Adrenal gland (tissue), 12 donors: ENCODE measurements around the gene RGS7. TPM values are rescaled to one million over a fixed set of nuclear protein-coding genes. Genes with fewer than 3 reads are reported as not detected.

ENCODE experiments used
- DNase-seq, 7 donors: peaks; one replicate each; pipeline ENCODE4 v3.0.0-alpha.2; 2019 to 2020
- H3K27ac ChIP-seq, 5 donors: fragments of 200-600 bp; sonication (generic) in 4 of 5; 1 replicate in 3 of 5; 2 replicates in 2 of 5; pipeline versions ENCODE4 v1.5.1 to v1.8.0; 2016 to 2020; ENCODE audit warnings: mild to moderate bottlenecking in 1 of 5
- H3K27me3 ChIP-seq: fragments of 200-600 bp; 2 replicates; pipeline ENCODE4 v1.8.0; 2021
- H3K36me3 ChIP-seq, 2 donors: fragments of 200-600 bp; replicated peaks in 1 of 2; 1 replicate in 1 of 2; 2 replicates in 1 of 2; pipeline versions ENCODE4 v1.5.1 to v1.8.0; 2018 to 2022
- H3K4me1 ChIP-seq, 2 donors: fragments of 200-600 bp; replicated peaks in 1 of 2; 1 replicate in 1 of 2; 2 replicates in 1 of 2; pipeline versions ENCODE4 v1.5.1 to v1.8.0; 2018 to 2021
- H3K4me3 ChIP-seq, 4 donors: fragments of 200-600 bp; sonication (generic) in 3 of 4; one replicate each; pipeline ENCODE4 v1.5.1; 2016 to 2018
- H3K9me3 ChIP-seq, 3 donors: fragments of 200-600 bp; sonication (generic) in 1 of 3; replicated peaks in 1 of 3; 1 replicate in 2 of 3; 2 replicates in 1 of 3; pipeline versions ENCODE4 v1.5.1 to v1.8.0; 2016 to 2021
- CTCF ChIP-seq, 6 experiments: fragments of 450-650 bp in 4 of 6; fragments of 200-600 bp in 2 of 6; sonication (generic) in 1 of 6; IDR thresholded peaks; 1 replicate in 5 of 6; 2 replicates in 1 of 6; pipeline versions ENCODE4 v1.5.1 to v1.8.0; 2016 to 2021; ENCODE audit warnings: antibody characterized with exemption in 6 of 6, mild to moderate bottlenecking in 2 of 6, moderate library complexity in 1 of 6
- POLR2A ChIP-seq, 2 donors: fragments of 450-650 bp; IDR thresholded peaks; one replicate each; pipeline ENCODE4 v1.6.1; 2017; ENCODE audit warnings: antibody characterized with exemption in 2 of 2, mild to moderate bottlenecking in 2 of 2, moderate library complexity in 1 of 2
- WGBS, 4 donors: extraction: QIAGEN DNeasy Blood & Tissue Kit in 2 of 4; methylation state at CpG; one replicate each; pipeline versions ENCODE4 v1.1.5 to v1.1.7; 2013 to 2017; 5-methylcytosine and 5-hydroxymethylcytosine counted together
- intact Hi-C, 2 donors: fragments of 100-400 bp; cut with DNase I; formaldehyde crosslinking; loops; one replicate each; pipeline versions ENCODE4 v1.14.1 to v1.15.0; 2022 to 2023
- polyA plus RNA-seq, 3 donors: library from polyadenylated mRNA; stranded (reverse); fragments of 200-250 nt in 2 of 3; fragments of 350-450 nt in 1 of 3; fragmentation: Illumina TruSeq in 1 of 3; extraction: RNeasy Lipid Tissue Mini Kit (QIAGEN cat#74804) in 1 of 3; gene quantifications; one replicate each; pipeline ENCODE4 v1.2.3, GENCODE V29; 2013 to 2014
- total RNA-seq, 9 donors: library from RNA; depleted of rRNA in 4 of 9; stranded (reverse); fragments of >200 nt in 4 of 9; fragments of 120-200 nt in 1 of 9; fragmentation: NEBNext Ultra II Directional in 1 of 9; extraction: Animal tissue kit (Norgen Biotek cat#: 25700) in 1 of 9; gene quantifications; one replicate each; pipeline versions ENCODE4 v1.1.0 to v1.2.4, GENCODE V29; 2013 to 2023
- donor health status: healthy with polysubstance abuse.
- donor health status: Bipolar disorder and iron deficiency.
- donor health status: DM: yes; HTN: yes; CAD: no.
- donor health status: DM: no; HTN: no; CAD: no.
- donor health status: DM: no; HTN: no; CAD: no.
- donor health status: DM: yes; HTN: yes; CAD: no.

RGS7 gene
- total and polyA plus RNA-seq, 12 donors, result 1.1 to 6.1 (median 3.0) TPM

GRCh38 chr1:240831922-240832321 lies 525.1 kb downstream of the RGS7 start:
- Histone ChIP-seq H3K4me1 (peaks cover 0 to 5% of the 10 kb centered on the region in 2 donors), H3K27ac (no peak overlapping the region), H3K4me3 (no peak overlapping the region), H3K36me3 (no peaks in the 10 kb centered on the region), H3K27me3 (no peaks in the 10 kb centered on the region), H3K9me3 (no peaks in the 10 kb centered on the region)
- no peak for DNase-seq
- no peak for TF ChIP-seq CTCF (IDR thresholded peaks at IDR 0.05)
- no peak for TF ChIP-seq POLR2A (IDR thresholded peaks at IDR 0.05)
- 41 to 49% (median 47%) methylated on average over 3 of the region's 3 CpGs for WGBS, 4 donors
- intact Hi-C loops, result no loop called here

DNA sequence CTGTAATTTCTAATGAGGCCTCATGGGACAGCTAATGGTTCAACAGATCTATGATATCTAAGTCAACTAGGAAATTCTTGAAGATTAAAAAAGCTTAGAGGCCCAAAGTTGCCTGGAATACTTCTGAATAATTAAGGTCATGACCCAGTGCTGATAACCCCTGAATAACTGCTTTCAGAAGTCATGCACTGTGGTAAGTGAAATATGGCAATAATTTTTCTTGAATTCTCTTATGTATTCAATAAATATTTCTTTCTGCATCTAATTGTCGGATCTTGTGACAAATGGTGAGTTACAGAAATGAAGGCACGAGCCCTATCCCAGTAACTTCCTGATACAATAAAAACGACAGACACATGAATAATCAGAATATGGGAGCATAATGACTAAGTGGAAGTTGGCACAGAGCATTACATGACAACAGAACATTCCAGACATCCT lies 525.8 kb downstream of the RGS7 start:
- H3K4me1 ChIP-seq, result peaks cover 0 to 5% of the 10 kb centered on the region in 2 donors
- H3K9me3 ChIP-seq, result no peaks in the 10 kb centered on the region
- WGBS, 4 donors, result 11 to 24% (median 19%) methylated on average over 3 of the region's 3 CpGs
- H3K27ac ChIP-seq, result no peak overlapping the region
- TF ChIP-seq CTCF (IDR thresholded peaks at IDR 0.05) (no peak), POLR2A (IDR thresholded peaks at IDR 0.05) (no peak)
- H3K27me3 ChIP-seq, result no peaks in the 10 kb centered on the region
- intact Hi-C loops, result no loop called here
- no peak overlapping the region for H3K4me3 ChIP-seq
- DNase-seq, result no peak
- no peaks in the 10 kb centered on the region for H3K36me3 ChIP-seq

GRCh38 chr1:240829487-240829886 lies 527.5 kb downstream of the RGS7 start:
- 85 to 89% (median 87%) methylated on average over 3 of the region's 3 CpGs for WGBS, 4 donors
- no peak overlapping the region for H3K27ac ChIP-seq
- no peaks in the 10 kb centered on the region for H3K27me3 ChIP-seq
- no peak for DNase-seq
- peaks cover 0 to 5% of the 10 kb centered on the region in 2 donors for H3K4me1 ChIP-seq
- no peaks in the 10 kb centered on the region for H3K36me3 ChIP-seq
- H3K4me3 ChIP-seq, result no peak overlapping the region
- TF ChIP-seq CTCF (IDR thresholded peaks at IDR 0.05), result no peak
- no peak for TF ChIP-seq POLR2A (IDR thresholded peaks at IDR 0.05)
- intact Hi-C loops, result no loop called here
- no peaks in the 10 kb centered on the region for H3K9me3 ChIP-seq

- peaks cover 0 to 5% of the 10 kb centered on the region in 2 donors for H3K4me1 ChIP-seq
- no peaks in the 10 kb centered on the region for H3K9me3 ChIP-seq
- WGBS, 4 donors, result 63 to 100% (median 90%) methylated on average over 1 of the region's 1 CpG
- no peak overlapping the region for H3K4me3 ChIP-seq
- DNase-seq, result no peak
- no peak overlapping the region for H3K27ac ChIP-seq
- TF ChIP-seq POLR2A (IDR thresholded peaks at IDR 0.05) (no peak), CTCF (IDR thresholded peaks at IDR 0.05) (no peak)
- no peaks in the 10 kb centered on the region for H3K27me3 ChIP-seq
- no peaks in the 10 kb centered on the region for H3K36me3 ChIP-seq
- intact Hi-C loops, result no loop called here
Measured at GRCh38 chr1:240827786-240828185, 529.2 kb downstream of the RGS7 start.
